GM21381 (cell line): ENCODE measurements around the gene IP6K3.

ENCODE experiments used
- ATAC-seq: cut with Tn5 transposase; IDR thresholded peaks from one replicate; pipeline ENCODE4 v1.9.1; 2021; ENCODE audit warnings: mild to moderate bottlenecking, moderate library complexity; ENCODE audit not compliant: unreplicated experiment

Gene IP6K3

DNA sequence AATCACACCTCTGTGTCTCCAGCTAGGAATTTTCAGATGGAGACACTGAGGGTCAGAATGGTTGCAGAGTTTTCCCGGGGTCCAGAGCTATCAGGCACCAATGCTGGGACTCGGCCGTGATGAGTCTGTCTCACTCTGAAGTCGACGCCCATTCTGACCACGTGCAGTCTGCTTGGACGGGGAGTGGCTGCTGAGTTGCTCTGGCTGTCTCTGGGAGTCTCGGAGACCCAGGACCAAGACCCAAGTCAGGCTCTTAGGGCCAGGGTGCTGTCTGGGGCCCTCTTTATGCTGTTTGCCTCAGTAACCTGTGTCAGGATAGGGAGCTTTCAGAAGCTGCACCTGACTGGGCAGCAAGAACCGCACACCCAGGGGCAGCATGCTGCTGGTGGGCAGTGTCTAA, 4.6 kb downstream of the IP6K3 start:
- ATAC-seq = no peak

DNA sequence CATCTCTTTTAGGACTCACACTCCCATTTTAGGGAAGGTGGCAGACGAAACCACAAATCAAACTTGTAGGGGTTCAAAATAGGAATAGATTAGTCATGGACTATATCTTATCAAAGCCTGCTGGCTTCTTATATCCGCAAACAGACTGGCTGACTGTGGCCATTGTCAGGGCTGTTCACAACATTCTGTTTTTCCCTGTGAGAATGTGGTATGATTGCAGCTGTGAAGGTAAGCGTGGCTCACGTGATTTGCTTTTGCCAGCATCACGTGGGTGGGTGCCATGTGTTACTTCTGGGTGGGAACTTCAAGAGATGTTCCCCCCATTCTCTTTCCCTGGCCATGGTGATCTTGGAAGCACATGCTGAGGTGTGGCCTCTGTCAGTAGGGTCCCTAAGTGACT, 5.9 kb downstream of the IP6K3 start:
- ATAC-seq = no peak

DNA sequence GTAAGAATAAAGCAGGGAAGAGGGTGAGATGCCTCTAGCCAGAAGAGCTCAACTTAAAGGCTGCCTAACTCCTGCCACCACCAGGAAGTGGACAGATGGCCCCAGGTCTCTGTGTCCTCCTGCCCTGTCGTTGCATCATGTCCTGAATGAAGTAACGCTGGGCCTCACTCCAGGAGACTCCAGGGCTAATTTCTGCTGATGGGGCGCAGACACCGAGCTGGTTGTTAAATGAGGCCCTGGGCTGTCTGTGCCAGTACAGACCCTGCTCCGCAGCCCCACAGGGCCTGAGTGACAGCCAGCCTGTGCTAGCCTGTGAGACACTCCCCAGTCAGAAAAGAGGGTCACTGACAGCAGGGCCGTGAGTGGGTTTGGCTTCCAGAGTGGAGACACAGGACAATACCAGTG, 6.5 kb downstream of the IP6K3 start:
- no peak for ATAC-seq

DNA sequence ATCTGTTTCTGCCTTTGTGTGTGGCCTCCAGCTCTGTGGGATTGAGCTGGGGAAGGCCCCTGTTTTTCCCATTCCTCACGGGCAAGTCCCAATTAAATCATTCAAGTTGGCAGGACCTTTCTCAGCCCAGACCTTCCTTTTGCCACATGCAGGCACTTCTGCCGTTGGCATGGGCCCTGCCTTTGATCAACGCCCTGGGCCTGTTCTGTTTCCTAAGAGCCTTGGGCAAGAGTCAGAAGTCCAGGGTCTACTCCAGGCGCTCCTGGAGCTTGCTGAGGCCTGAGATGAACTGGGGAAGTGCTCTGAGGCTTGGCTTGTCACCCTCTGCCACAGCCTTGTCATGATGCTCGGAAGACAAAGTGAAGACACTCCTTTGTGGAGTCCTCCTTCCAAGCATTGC, 7.1 kb downstream of the IP6K3 start:
- ATAC-seq = no peak

DNA sequence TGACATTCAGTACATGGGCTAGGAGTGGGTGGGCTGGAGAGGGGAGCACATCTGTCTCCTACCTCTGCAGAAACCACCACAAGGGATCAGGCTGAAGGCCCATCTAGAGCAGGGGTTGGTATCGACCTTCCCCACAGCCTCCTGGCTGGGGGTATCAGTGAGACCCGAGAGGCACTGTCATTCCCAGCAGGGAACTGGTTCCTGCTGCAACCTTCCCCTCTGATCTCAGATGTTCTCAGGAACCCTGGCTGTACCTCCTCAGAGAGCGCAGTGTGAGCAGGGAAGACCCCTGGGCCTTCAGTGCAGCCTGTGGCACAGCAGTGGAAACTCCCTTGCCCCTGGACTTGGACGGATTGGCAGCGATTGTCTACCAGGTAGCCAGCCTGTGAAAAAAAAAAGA, 7.8 kb downstream of the IP6K3 start:
- no peak for ATAC-seq

DNA sequence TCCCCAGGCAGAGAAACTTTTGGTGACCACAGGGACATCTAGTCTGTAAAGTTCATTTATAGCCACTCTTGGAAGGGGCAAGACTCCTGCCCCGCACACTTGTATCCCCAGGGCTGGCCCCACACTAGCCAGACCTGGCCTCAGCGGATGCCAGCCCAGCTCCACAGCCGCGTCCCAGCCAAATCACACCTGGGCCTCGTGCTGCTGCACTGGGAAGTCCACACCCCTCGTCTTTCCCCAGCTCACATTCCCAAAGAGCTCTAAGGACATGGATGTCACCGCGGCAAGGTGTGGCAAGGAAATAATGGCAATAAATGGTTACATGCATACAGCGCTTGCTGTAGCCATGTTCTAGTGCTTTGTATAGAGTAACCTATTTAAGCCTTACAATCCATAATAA, 8.6 kb downstream of the IP6K3 start:
- no peak for ATAC-seq

DNA sequence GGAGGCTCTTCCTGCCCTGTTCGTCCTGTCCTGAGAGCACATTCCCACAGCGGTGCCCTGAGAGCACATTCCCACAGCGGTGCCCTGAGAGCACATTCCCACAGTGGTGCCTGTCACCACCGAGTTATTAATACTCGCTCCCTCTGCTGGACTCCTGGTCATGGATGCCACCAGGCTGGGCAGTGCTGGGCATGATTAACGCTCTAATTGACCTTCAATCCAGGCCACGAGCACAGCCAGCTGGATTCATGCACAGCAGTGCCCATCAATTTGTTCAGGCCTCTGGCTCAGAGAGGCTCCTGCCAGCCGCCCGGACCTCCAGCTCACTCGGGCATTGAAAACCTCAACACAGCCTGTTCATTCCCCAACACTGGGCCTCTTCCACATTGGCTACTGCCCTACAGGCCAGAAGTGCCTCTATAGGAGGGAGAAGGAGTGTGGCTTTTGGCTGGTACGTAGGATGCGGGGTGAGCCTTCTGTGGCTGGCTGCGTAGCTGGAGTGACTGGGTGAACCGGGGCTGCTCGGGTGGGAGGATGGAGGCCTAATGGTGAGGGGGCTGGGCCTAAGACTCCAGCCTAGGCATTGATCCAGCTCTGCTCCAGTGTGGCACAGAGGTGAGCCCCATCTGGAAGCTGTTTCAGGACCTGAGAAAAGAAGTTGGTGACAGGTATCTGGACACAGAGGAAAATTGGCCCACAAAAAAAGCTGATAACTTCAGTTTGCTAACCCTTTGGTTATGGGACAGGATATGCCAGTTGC, 9.3 kb downstream of the IP6K3 start:
- no peak for ATAC-seq

DNA sequence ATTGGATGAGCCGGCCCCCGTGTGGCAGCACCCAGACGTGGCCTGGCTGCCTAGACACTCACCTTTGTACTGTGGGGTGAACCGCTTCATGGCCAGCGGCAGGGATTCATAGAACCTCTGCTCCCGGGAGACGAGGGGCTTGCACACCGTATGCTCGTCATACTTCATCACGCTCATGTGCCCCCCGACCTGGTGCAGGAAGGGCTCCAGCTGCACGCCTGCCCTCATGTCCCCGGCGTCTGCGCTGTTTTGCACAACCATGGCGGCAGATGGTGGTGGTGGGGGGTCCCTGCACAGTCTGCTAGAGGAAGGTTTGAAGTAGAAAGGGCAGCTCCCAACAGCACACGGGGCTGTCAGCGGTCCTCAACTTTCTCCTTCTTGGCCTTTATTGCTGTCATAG, 11.5 kb downstream of the IP6K3 start:
- ATAC-seq = no peak

DNA sequence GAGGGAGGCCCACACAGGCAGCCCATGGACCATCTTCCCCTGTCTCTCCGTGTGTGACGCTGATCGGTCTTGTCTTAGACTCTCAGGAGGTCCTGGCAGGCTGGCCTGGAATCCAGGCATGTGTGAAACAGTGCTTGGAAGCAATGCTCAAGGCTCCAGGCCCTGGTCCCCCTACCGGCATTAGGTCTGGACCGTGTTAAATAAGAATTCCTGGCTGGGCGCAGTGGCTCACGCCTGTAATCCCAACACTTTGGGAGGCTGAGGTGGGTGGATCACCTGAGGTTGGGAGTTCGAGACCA, 13.0 kb downstream of the IP6K3 start:
- ATAC-seq = no peak

DNA sequence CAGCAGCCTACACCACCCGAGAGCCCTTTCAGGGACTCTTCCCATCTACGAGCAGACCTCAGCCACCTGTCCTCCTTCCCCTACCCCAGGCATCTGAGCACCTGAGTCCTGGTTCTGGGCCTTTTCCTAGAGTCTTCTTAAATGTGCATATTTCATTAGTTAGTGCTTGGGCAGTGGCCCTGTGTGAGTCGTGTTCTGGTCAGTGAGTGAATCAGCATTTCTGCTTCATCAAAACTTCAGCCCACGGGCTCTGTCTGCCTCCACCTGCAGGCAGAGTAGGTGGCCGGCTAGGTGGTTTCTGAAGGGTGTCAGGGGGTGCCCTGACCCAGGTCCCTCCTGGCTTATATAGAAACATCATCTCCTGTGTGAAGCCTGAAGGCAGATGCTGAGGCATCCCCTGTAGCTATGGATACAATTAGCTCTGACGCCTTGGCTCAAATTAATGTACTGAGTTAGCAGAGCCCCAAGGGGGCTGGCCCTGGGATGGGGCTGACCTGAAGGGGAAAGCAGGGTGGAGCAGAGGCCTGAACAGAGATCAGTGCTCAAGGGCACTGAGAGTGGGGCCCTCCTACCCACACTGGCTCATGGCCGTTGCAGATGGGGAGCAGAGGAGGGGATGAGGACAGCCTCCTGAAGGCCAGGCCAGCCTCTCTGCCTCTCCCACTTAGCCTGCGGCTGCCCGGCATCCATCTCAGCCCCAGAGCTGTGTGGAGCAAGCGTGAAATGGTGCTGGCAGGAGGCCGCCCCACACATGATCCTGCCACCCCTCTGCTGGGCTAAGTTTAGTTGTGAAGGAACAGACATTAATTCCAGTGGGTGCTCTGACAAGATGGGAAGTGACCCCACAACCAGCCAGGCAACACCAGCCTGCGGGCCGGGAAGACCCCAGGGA, 13.6 kb downstream of the IP6K3 start:
- no peak for ATAC-seq

DNA sequence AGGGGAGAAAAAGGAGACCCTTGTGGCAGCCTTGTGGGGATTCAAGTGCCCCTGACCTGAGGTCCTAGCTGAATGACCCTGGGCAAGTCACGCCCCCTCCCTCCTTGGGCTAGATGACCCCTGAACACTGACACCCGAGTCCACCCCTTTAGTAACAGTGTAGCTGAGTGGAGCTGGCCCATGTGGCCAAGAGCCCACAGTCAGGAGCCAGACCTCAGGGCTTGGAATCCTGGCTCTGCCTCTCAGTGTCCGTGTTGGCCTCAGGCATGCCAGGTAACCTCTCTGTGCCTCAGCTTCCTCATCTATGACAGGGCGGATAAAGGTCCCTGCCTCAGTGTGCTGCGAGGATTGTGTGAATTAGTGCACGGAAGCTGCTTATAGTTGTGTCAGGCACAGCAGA, 14.3 kb downstream of the IP6K3 start:
- ATAC-seq = no peak

DNA sequence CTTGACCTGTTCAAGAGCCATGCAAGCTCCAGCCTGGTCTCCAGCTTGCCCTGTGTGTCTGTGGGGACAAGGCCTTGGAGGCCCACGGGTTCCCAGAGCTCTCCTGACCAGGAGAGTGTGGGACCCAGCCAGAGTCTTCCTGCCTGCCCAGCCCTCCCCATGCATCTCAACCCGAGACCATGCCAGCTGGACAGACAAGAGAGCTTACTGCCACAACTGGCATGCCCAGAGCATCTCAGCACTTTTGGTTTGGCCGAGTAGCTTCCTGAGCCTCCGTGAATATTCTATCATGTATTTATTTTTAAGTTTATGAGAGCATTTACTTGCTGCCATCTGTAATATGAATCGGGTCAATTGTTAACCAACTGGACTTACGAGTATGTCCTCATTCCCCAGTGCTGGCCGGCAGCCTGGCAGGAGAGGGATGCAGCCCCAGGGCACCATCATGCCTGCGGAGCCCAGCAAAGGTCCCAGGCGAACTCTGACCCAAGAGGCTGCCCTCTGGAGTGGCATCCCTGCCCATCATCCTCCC, 14.9 kb downstream of the IP6K3 start:
- ATAC-seq = no peak

DNA sequence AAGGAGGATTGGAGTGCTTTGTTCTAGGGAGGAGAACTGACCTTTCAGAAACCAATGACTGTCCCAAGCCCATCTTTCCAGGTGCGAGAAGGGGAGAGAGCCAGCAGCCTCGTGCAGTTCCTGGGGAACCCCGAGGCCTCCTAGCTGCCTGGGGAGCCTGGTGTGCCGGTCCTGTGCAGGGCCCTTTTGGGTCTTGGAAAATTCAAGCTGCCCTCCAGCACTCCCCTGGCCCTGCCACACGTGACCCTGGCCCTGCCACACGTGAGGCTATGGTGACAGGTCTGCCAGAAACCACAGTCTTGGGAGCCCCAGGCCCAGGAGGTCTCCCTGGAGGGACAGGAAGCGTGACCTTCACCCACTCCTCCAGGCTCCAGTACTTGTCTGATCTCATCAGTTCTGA, 15.7 kb downstream of the IP6K3 start:
- no peak for ATAC-seq

DNA sequence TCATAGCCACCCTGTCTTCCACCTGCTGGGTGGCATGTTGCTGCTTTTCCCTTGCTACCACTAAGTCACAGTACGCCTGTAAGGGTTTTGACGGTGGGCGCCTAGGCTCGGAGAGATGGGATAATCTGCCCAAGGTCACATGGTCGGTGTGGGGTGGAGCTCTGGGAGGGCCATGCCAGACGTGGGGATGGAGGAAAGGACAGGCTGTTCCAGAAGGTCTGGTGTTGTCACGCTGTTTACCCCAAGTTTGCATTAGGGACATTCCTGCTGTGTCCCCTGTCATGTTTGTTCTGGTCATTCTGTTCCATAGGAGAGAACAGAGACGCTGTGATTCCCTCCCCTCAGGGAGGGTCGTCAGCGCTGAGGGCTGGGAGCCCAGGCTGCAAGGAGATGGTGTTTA, 16.1 kb downstream of the IP6K3 start:
- no peak for ATAC-seq

DNA sequence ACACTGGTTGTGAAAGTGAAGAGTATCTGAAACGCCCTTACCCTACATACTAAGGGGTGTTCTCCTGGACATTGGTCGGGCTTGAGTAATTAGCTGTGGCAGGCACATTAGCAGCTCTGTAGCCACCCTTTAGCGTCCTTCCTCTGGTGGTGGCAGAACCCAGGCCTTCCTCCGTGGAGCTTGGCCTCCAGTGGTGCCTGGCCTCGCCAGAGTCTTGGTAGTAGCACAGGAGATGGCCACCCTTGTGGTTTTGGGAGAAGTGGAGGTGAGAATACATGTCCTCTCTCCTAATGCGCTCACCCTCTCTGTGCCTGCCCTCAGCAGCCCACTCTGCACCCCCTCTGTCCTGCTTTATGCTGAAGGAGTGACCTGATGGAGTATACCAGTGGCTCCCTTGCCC, 17.6 kb downstream of the IP6K3 start:
- ATAC-seq = no peak

DNA sequence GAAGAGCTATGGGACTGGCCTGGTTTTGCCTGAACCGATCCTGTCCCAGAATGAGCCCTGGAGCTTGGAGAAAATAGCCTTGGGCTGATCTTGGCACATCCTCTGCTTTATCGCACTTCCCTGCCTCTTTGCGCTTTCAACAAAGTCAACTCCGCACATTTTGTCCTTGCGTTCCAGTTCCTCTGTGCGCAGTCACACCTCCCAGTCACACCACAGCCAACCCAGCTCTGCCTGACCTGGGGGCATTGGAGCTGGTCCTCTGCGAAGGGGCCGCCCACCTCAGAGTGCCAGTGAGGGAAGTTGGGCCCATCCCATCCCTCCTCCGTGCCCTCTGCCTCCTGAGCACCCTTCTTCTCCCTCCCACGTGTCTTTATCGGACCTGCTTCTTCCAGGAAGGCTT, 18.3 kb downstream of the IP6K3 start:
- no peak for ATAC-seq

DNA sequence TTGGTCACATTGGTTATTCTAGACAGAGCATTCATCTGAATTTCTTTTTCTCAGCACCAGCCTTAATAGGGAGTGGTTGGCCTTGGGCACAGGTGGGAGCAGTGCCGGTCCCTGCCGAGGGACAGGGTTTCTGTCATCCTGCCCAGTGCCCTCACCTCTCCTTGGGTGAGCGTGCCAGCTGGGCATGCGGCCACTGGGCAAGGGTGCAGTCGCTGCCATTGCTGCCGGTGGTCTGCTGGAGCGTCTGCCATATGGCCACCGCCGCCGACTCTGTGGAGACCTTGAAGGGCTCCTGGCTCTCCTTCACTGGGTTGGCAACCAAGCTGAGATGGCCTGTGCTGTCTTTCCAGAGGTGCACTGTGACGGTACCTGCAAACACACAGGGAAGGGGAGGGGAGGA, 18.8 kb downstream of the IP6K3 start:
- ATAC-seq = no peak

DNA sequence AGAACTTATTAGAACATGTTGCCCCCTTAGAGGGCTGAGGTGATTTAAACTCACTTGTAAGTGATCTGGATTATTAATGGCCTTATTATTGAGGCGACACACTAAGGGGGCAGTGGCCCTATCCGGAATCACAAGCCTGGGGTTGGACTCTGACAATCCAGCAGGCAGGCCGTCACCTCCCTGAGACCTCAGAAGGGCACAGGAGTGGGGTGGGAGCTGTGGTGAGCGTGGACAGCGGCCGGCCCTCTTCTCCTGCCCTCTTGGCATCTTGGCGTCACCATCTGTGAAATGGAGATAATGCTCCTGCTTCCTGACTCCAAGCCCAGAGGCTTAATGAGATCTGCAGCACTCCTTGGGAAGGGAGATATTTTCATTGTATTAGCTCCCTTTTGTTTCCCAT, 19.6 kb downstream of the IP6K3 start:
- no peak for ATAC-seq

DNA sequence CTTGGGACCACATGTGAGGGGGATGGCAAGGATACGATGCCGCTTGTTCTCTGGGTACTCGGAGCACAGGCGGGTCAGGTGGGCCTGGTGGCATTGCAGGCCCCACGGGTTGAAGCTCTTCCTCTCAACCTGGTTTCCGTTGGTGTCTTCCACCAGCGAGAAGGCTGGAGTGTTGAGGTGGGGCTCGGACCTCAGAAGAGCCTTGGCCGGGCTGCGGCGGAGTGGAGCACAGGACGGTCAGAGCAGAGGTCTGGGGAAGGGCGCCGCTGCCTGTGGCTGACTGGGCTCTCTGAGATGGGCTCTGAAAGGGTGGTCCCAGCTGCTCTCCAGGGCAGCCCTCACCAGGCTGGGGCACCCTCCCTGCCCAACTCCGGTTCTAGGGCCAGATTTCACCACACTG, 20.0 kb downstream of the IP6K3 start:
- no peak for ATAC-seq

DNA sequence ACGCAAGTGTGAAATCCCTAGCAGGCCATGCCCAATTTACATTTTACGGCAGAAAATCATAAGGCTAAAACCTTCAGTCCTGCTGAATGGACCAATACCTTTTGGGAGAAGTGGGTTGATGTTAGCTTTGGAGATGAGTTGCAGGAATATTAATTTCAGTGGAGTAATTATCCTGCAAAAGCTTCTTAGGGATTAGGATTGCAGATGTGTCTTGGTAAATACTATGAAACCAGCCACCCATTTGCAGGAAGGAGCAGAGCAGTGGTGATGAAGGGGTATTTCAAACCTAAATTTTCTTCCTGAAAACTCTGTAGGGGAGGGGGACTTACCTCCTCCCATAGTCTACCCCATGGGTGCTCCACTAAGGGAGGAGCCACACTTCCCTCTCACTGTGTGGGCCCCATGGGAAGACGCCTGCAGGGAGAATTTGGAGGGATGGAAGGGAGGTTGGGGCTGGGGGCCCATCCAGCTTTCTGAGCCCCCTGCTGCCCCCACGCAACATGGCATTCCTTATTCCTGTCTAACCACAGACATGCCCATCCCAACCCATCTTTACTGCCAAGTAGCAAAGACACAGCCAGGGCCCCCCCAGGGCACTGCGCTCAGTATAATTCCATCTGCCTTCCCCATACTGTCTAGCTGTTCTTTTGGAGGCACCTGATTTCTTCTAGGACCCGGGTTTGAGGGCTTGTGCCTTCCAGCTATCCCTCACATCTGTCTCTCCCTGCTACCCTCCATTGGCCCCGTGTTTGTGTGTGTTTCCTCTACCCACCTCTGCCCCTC, 20.6 kb downstream of the IP6K3 start:
- ATAC-seq = no peak

DNA sequence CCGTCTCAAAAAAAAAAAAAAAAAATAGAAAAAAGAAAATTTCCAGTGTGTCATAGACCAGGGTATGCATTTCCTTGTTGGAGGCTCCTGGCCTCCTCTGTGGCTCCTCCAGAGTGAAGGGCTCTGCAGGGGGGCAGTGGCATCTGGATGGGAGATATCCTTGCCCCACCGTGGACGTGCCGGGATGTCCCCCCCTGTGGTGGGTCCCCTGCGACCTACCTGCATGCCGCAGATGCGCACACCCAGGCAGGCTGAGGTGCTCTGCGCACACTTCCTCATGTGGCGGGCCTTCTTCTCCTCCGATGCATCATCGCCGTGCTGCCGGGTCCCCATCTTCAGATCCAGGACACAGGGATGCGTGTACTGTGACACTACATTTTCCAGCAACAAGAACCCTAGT, 21.5 kb downstream of the IP6K3 start:
- no peak for ATAC-seq
